GM23248 (cell line): ENCODE data around the gene ILK. TPM values are rescaled to one million over a fixed set of nuclear protein-coding genes. Genes with fewer than 3 reads are reported as not detected.

ENCODE experiments used
- DNase-seq: peaks from one replicate; pipeline ENCODE4 v3.0.0-alpha.2; 2015
- H2AFZ ChIP-seq: fragments of 200-600 bp; sonication (generic); 2 replicates; pipeline ENCODE4 v1.6.1; 2016; ENCODE audit warnings: antibody characterized with exemption
- H3F3A ChIP-seq: fragments of 200-600 bp; sonication (generic); 2 replicates; pipeline ENCODE4 v1.6.1; 2016; ENCODE audit warnings: mild to moderate bottlenecking, antibody characterized with exemption, mixed run types; ENCODE audit not compliant: insufficient read depth
- H3K27ac ChIP-seq: fragments of 200-600 bp; sonication (generic); 2 replicates; pipeline ENCODE4 v1.5.1; 2016; ENCODE audit warnings: mild to moderate bottlenecking
- H3K27me3 ChIP-seq: fragments of 200-600 bp; sonication (generic); replicated peaks from 2 replicates; pipeline ENCODE4 v1.6.1; 2016; ENCODE audit warnings: mild to moderate bottlenecking; ENCODE audit not compliant: insufficient read depth
- H3K36me3 ChIP-seq: fragments of 200-600 bp; sonication (generic); 2 replicates; pipeline ENCODE4 v1.6.1; 2016; ENCODE audit warnings: low read depth, mild to moderate bottlenecking
- H3K4me1 ChIP-seq: fragments of 200-600 bp; sonication (generic); 2 replicates; pipeline ENCODE4 v1.6.1; 2016; ENCODE audit warnings: mild to moderate bottlenecking; ENCODE audit not compliant: insufficient read depth
- H3K4me2 ChIP-seq: fragments of 200-600 bp; sonication (generic); one replicate; pipeline ENCODE4 v1.6.1; 2016; ENCODE audit warnings: mild to moderate bottlenecking; ENCODE audit not compliant: unreplicated experiment
- H3K4me3 ChIP-seq: fragments of 200-600 bp; sonication (generic); 2 replicates; pipeline ENCODE4 v1.5.1; 2016; ENCODE audit warnings: mild to moderate bottlenecking
- H3K79me2 ChIP-seq: fragments of 200-600 bp; sonication (generic); 2 replicates; pipeline ENCODE4 v1.6.1; 2016; ENCODE audit warnings: mild to moderate bottlenecking; ENCODE audit not compliant: insufficient read depth
- H3K9ac ChIP-seq: fragments of 200-600 bp; sonication (generic); 2 replicates; pipeline ENCODE4 v1.6.1; 2016; ENCODE audit warnings: mild to moderate bottlenecking
- H3K9me2 ChIP-seq: fragments of 200-600 bp; sonication (generic); 2 replicates; pipeline ENCODE4 v1.6.1; 2016; ENCODE audit warnings: mixed run types, mild to moderate bottlenecking, moderate library complexity; ENCODE audit not compliant: insufficient read depth
- H3K9me3 ChIP-seq: fragments of 200-600 bp; sonication (generic); one replicate; pipeline ENCODE4 v1.6.1; 2017; ENCODE audit warnings: low read depth
- H4K20me1 ChIP-seq: fragments of 200-600 bp; sonication (generic); 2 replicates; pipeline ENCODE4 v1.6.0; 2016; ENCODE audit not compliant: insufficient read depth
- EZH2 ChIP-seq: fragments of 200-600 bp; sonication (generic); IDR thresholded peaks from 2 replicates; pipeline ENCODE4 v1.6.1; 2018; ENCODE audit warnings: antibody characterized with exemption, mild to moderate bottlenecking; ENCODE audit not compliant: insufficient read depth, poor library complexity, severe bottlenecking
- EZH2phosphoT487 ChIP-seq: fragments of 200-600 bp; sonication (generic); IDR thresholded peaks from 2 replicates; pipeline ENCODE4 v1.6.1; 2018; ENCODE audit warnings: antibody characterized with exemption, moderate library complexity, mild to moderate bottlenecking, low read depth; ENCODE audit not compliant: insufficient read depth
- WGBS, 2 experiments: methylation state at CpG; one replicate each; pipeline ENCODE4 v1.1.6; 2015 to 2017; ENCODE audit warnings: low lambda C conversion rate in 2 of 2, low coverage in 1 of 2; ENCODE audit errors: missing lambda C conversion rate in 2 of 2; 5-methylcytosine and 5-hydroxymethylcytosine counted together
- in situ Hi-C: fragments of 300-500 bp; cut with MboI; formaldehyde crosslinking; loops from 2 replicates; pipeline ENCODE4 v1.15.0; 2020
- polyA plus RNA-seq: library from polyadenylated mRNA; unstranded; fragments of >200 nt; fragmentation: Nextera tagmentation; extraction: Ambion mirVana; gene quantifications from 2 replicates; pipeline ENCODE4 v1.2.1, GENCODE V29; 2016
- total RNA-seq: library from RNA; depleted of rRNA; stranded (reverse); fragments of >200 nt; shearing (Covaris generic); gene quantifications from 2 replicates; pipeline ENCODE4 v1.2.3, GENCODE V29; 2014

ILK gene
- total and polyA plus RNA-seq, 2 experiments from 2014 or later, result 242 to 256 TPM

- H3K4me1 ChIP-seq, result no peaks in the 10 kb centered on the region
- H2AFZ ChIP-seq, result peak overlapping the region; percentile 37
- H3K36me3 ChIP-seq, result 0 out of 2 replicates have a peak, but pooled peaks cover 7% of the 10 kb centered on the region
- H3K27me3 ChIP-seq, result no peaks in the 10 kb centered on the region
- H3K27ac ChIP-seq, result no peak overlapping the region
- H3K4me2 ChIP-seq, result peak overlapping the region; percentile 52
- no peaks in the 10 kb centered on the region for H3K79me2 ChIP-seq
- H3K9me2 ChIP-seq, result no peaks in the 10 kb centered on the region
- no peak overlapping the region for H3K9ac ChIP-seq
- no peaks in the 10 kb centered on the region for H4K20me1 ChIP-seq
- no peak for TF ChIP-seq EZH2
- no peak for TF ChIP-seq EZH2phosphoT487
- peaks cover 19% of the 10 kb centered on the region for H3F3A ChIP-seq
- peaks cover 3% of the 10 kb centered on the region for H3K9me3 ChIP-seq
- 26 to 29% methylated on average over 22 to 25 of the region's 25 CpGs for WGBS, 2 experiments
- peak overlapping the region; percentile 41 for H3K4me3 ChIP-seq
- peak; percentile 60 for DNase-seq
- in situ Hi-C loops, result no loop called here
These were observed 16.9 kb upstream of the ILK start for GRCh38 chr11:6586434-6587359.

- no peaks in the 10 kb centered on the region for H3K27me3 ChIP-seq
- no peaks in the 10 kb centered on the region for H3K4me1 ChIP-seq
- no peak overlapping the region for H3K9ac ChIP-seq
- no peak for DNase-seq
- in situ Hi-C loops, result no loop called here
- no peak overlapping the region for H3K27ac ChIP-seq
- H3K9me3 ChIP-seq, result peaks cover 3% of the 10 kb centered on the region
- no peak overlapping the region for H3K4me3 ChIP-seq
- H2AFZ ChIP-seq, result no peak overlapping the region
- H3K79me2 ChIP-seq, result no peaks in the 10 kb centered on the region
- H3K9me2 ChIP-seq, result no peaks in the 10 kb centered on the region
- H4K20me1 ChIP-seq, result no peaks in the 10 kb centered on the region
- H3K4me2 ChIP-seq, result no peak overlapping the region
- 87% methylated on average over 11 of the region's 11 CpGs for WGBS, 2 experiments
- H3F3A ChIP-seq, result peaks cover 19% of the 10 kb centered on the region
- TF ChIP-seq EZH2 (no peak), EZH2phosphoT487 (no peak)
- H3K36me3 ChIP-seq, result 0 out of 2 replicates have a peak, but pooled peaks cover 7% of the 10 kb centered on the region
These were observed 16.1 kb upstream of the ILK start for GRCh38 chr11:6587360-6587953.

- no peak overlapping the region for H3K9ac ChIP-seq
- in situ Hi-C loops, result no loop called here
- no peak overlapping the region for H2AFZ ChIP-seq
These were observed 15.6 kb upstream of the ILK start for GRCh38 chr11:6588018-6588417.

GRCh38 chr11:6594142-6594768 is 9.3 kb upstream of the ILK start:
- Histone ChIP-seq H3K9ac (no peak overlapping the region), H3K9me3 (no peaks in the 10 kb centered on the region), H3K36me3 (peaks cover 21% of the 10 kb centered on the region; the same call in 1 of the 2 replicates), H4K20me1 (no peaks in the 10 kb centered on the region), H3K4me3 (no peak overlapping the region), H3F3A (peaks cover 11% of the 10 kb centered on the region; the same call in 1 of the 2 replicates), H3K4me2 (no peak overlapping the region), H3K27me3 (no peaks in the 10 kb centered on the region), H3K79me2 (peaks cover 22% of the 10 kb centered on the region), H3K4me1 (no peaks in the 10 kb centered on the region), H2AFZ (no peak overlapping the region), H3K27ac (no peak overlapping the region), H3K9me2 (no peaks in the 10 kb centered on the region)
- in situ Hi-C loops, result no loop called here
- 82 to 83% methylated on average over 3 of the region's 3 CpGs for WGBS, 2 experiments
- no peak for DNase-seq
- TF ChIP-seq EZH2phosphoT487 (no peak), EZH2 (no peak)

More at GRCh38 chr11:6588018-6588417, 15.6 kb upstream of the ILK start:
- TF ChIP-seq EZH2, result no peak
- no peak for TF ChIP-seq EZH2phosphoT487
- H3K9me3 ChIP-seq, result no peaks in the 10 kb centered on the region
- H4K20me1 ChIP-seq, result no peaks in the 10 kb centered on the region
- no peak for DNase-seq
- no peak overlapping the region for H3K27ac ChIP-seq
- no peaks in the 10 kb centered on the region for H3K4me1 ChIP-seq
- 0 out of 2 replicates have a peak, but pooled peaks cover 7% of the 10 kb centered on the region for H3K36me3 ChIP-seq
- no peaks in the 10 kb centered on the region for H3K27me3 ChIP-seq
- no peaks in the 10 kb centered on the region for H3K79me2 ChIP-seq
- H3K9me2 ChIP-seq, result no peaks in the 10 kb centered on the region
- H3K4me3 ChIP-seq, result no peak overlapping the region
- H3K4me2 ChIP-seq, result no peak overlapping the region
- WGBS, 2 experiments, result 89 to 98% methylated on average over 1 of the region's 1 CpG
- peaks cover 19% of the 10 kb centered on the region for H3F3A ChIP-seq
